ENCODE data around the gene TCTN2. TPM values are rescaled to one million over a fixed set of nuclear protein-coding genes. Genes with fewer than 3 reads are reported as not detected.

TCTN2 gene
- 6.6 and 6.8 TPM in 2 replicates for total RNA-seq

DNA sequence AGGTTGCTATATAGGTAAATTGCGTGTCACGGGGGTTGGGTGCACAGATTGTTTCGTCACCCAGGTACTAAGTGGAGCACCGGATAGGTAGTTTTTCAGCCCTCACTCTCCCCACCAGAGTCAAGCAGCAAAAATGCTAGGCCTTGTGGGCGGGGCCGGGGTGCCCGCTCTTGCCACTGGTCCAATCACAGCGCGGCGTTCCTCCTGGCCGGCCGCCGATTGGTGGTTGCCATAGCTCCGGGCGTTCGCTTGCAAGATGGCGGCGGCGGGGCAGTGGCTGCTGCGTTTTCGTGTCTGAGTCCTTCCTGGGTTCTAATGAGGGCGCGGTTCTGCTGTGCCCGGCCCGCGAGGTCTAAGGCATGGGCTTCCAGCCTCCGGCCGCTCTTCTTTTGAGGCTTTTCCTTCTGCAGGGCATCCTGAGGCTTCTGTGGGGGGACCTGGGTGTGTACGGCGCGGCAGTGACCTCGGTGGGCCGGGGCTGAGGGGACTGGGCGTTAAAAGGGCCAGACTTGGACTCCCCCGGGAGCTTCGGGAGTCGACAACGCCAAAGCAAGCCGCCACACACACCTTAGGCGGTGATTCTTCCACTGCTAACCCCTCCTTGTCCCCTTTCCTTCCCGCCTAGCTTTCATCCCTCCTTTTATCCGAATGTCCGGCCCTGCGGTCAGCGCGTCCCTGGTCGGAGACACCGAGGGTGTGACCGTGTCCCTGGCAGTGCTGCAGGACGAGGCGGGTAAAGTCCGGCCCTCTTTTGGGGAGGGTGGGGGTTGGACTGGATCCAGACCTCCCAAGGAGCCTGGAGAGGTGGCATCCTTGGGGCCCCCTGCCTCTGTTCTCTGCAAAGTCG is at the start of gene TCTN2:
Gene TCTN2 (plus strand): TSS at position 232 of the 847 bp plus-strand sequence. CDS start 128 bp downstream, at position 360.

DNA sequence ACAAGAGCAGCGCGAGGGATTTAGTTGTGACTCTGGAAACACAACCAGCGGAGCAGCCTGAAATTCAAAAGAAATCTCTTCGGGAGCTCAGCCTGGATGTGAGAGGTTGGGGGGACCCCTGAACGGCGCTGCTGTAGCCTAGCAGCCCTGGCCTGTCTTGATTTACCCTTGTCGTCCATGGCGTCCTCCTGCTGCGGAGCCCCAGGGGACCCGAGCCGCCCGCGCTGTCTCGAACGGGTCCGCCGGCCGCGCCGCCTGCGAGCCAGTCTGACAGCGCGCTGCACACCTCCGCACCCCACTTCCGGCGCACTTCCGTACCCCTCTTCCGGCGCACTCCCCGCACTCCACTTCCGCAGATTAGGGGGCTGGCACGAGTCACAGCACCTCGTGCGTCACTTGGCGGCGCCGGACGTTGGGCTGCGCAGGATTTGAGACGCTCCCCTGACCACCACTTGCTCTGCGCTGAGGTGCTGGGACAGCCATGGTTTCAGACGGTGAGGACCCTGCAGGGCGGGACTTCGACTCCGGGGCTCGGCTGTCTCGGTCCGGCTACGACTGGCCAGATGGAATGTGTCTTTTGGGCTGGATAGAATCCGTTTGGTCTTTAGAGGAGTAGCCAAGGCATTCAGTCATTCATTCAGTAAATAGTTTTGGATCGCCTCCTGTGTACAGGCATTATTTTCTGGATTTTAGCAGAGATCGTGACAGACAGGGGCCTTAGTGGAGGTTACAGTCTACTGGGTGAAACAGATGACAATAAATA is 37.4 kb upstream of the TCTN2 start, which contains the start of the genes EIF2B1 and GTF2H3:
Gene EIF2B1 (minus strand): TSS at position 308 of the 763 bp plus-strand sequence. CDS start 129 bp downstream, at position 179.
Gene GTF2H3 (plus strand): TSS at position 451 of the 763 bp plus-strand sequence. CDS start 31 bp downstream, at position 482.

Other genes with a start within 250 kb of the TCTN2 start
- gene RILPL2, start 234.4 kb upstream of the TCTN2 start, total RNA-seq: 2.1 and 2.2 TPM in 2 replicates
- gene SNRNP35, start 213.0 kb upstream of the TCTN2 start, total RNA-seq: 9.2 and 12.2 TPM in 2 replicates
- gene RILPL1, start 137.4 kb upstream of the TCTN2 start, total RNA-seq: 7.7 and 11.2 TPM in 2 replicates
- 501 and 658 TPM in 2 replicates for gene TMED2, start 86.6 kb upstream of the TCTN2 start, total RNA-seq
- 19.6 and 22.0 TPM in 2 replicates for gene DDX55, start 69.0 kb upstream of the TCTN2 start, total RNA-seq
- gene EIF2B1, start 37.4 kb upstream of the TCTN2 start, total RNA-seq: 49.9 and 66.2 TPM in 2 replicates
- 61.5 and 80.3 TPM in 2 replicates for gene GTF2H3, start 37.3 kb upstream of the TCTN2 start, total RNA-seq
- gene ATP6V0A2, start 41.2 kb downstream of the TCTN2 start, total RNA-seq: 22.6 and 36.0 TPM in 2 replicates
- 0.28 and 0.59 TPM in 2 replicates for gene DNAH10, start 91.2 kb downstream of the TCTN2 start, total RNA-seq

Data from smooth muscle cell of the umbilical artery (primary cell).